GM20431 (cell line): Measurements from ENCODE around the gene STX12.
"Not testable (repeated sequence)": the region's sequence is repeated elsewhere in the genome, so short reads cannot be mapped to it uniquely, and the experiment has no call there.

ENCODE experiments used
- in situ Hi-C: fragments of 300-500 bp; cut with MseI, MboI; formaldehyde crosslinking; loops from one replicate; pipeline ENCODE4 v1.15.0; 2020; ENCODE audit warnings: low sequenced_read_pairs; ENCODE audit not compliant: unreplicated experiment

Gene STX12

DNA sequence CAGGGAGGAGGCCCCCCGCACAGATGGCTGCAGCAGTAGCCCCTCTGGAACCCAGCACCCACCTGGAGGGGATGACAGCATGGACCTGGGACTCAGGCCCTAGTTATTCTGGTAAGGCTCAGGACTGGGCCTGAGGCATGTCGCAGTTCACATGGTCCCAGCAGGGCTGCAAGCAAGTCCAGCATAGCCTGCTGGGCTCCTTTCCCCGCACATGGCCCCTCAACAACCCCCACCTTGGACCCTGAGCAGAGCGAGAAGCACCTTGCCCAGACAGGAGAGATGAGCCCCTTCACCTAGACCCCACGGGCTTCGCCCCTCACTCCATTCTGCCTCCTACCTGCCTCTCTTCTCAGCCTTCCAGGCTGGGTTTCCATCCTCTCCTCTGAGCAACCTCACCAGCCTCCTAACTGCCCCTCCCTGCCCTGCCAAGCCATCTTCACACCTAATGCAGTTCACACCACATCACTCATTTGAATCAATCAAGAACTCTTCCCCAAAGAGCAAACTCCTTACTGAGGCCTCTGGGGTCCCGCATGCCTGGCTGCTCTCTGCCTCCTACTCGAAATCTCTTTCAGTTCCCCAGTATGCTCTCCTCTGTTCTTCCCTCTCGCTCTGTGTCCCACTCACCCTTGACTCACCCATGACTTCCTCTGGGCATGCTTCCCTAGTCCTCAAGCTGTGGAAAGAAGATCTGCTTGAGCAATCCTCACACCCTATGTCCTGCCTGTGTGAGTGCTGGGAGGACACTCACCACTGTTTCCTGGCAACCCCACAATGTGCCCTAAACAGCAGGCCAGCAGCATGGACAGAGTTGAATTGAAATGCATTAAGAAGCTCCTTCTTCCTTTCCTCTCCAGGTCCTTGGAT, 89.9 kb downstream of the STX12 start:
- in situ Hi-C loops = no loop called here

- in situ Hi-C loops = no loop called here
Measured at GRCh38 chr1:27863538-27863915, 90.5 kb downstream of the STX12 start.

DNA sequence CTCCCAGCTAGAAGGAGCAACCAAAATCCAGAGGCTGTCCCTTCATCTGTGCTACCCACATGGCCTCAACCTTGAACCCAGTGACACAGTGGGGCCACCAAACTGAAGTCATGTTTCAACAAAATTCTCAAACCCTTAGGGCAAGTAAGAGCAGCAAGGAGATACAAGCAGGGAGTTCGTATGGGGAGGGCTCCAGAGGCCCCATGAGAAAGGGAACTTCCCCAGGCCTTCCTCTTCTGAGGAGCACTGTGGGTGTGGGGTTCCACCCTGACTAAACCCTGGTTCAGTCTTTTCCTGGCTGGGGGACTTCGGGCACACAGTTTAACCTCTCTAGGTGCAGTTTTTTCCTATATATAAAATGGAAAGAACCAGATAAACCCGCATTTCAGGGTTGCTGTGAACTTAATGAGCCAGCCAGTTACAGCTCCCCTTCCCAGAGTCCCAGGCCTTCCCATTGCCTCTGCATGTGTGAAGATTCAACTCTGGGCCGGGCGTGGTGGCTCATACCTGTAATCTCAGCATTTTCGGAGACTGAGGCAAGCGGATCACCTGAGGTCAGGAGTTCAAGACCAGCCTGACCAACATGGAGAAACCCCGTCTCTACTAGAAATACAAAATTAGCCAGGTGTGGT, 91.4 kb downstream of the STX12 start:
- in situ Hi-C loops = no loop called here

DNA sequence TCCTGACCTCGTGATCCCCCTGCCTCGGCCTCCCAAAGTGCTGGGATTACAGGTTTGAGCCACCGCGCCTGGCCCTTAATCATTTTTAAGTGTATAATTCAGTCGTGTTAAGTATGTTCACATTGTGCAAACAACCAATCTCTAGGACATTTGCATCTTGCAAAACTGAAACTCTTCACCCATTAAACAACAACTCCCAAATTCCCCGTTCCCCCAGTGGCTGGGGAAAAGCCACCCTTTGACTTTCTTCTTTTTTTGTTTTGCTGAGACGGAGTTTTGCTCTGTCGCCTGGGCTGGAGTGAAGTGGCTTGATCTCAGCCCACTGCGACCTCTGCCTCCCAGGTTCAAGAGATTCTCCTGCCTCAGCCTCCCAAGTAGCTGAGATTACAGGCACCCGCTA, 92.8 kb downstream of the STX12 start:
- in situ Hi-C loops = no loop called here

GRCh38 chr1:27868556-27868931, 95.5 kb downstream of the STX12 start:
- in situ Hi-C loops = no loop called here

DNA sequence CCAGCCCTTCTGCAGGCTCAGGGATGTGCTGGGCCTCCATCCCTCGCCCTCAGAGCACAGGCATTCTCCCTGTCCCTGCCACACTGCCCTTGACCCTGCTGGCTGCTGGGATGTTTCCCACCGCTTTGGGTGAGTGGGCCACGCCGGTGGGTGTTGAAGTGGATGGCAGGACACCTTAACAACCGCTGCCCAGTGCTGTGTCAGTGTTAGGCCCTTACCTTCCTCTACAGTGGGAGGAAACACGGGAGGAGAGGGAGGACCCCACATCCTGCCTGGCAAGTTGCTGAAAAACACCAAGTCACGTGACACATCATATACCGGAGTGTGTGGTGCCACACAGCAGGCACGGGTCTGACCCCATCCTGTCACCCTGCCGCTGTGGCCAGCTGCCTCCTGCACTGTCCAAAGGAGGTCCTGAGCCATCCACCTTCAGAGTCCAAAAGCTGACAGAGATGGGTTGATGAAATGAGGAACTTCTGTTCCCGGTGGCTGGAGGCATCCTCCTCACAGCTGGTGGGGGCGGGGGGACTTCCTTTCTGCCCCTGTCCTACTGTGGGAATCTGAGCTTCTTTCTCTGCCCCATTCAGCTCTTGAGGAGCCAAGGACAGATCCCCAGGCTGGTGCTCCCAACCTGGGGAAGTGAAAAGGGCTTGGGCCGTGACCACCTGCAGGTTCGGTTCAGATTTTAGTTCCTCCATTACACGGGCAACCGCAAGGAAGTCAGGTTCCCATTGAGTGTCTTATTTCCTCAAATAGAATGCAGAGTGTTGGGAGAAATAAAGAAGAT, 96.1 kb downstream of the STX12 start:
- in situ Hi-C loops = no loop called here

DNA sequence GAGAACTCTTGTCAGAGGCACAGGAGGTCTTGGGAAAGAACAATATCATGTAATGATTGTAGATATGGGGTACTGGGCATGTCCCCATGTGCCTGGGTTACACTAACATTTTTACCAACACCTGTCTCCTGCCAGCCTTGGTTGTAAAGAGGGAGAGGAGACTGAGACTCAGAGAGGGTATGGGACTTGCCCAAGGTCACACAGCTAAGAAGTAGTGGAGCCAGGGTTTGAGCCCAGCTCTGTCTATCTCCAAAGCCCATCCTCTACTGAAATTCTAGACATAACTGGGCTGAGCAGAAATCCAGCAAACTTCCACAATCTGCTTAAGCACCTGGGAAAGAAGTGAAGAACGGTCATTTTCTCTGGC, 96.7 kb downstream of the STX12 start:
- in situ Hi-C loops = no loop called here

- in situ Hi-C loops = not testable (repeated sequence)
Measured at GRCh38 chr1:27871076-27871475, 98.1 kb downstream of the STX12 start.

GRCh38 chr1:27872059-27872801, 99.2 kb downstream of the STX12 start, which contains the start of gene THEMIS2:
Gene THEMIS2, plus strand, starts transcription at chr1:27872544. Its CDS starts 28 bp downstream, at chr1:27872572.
- in situ Hi-C loops = no loop called here

DNA sequence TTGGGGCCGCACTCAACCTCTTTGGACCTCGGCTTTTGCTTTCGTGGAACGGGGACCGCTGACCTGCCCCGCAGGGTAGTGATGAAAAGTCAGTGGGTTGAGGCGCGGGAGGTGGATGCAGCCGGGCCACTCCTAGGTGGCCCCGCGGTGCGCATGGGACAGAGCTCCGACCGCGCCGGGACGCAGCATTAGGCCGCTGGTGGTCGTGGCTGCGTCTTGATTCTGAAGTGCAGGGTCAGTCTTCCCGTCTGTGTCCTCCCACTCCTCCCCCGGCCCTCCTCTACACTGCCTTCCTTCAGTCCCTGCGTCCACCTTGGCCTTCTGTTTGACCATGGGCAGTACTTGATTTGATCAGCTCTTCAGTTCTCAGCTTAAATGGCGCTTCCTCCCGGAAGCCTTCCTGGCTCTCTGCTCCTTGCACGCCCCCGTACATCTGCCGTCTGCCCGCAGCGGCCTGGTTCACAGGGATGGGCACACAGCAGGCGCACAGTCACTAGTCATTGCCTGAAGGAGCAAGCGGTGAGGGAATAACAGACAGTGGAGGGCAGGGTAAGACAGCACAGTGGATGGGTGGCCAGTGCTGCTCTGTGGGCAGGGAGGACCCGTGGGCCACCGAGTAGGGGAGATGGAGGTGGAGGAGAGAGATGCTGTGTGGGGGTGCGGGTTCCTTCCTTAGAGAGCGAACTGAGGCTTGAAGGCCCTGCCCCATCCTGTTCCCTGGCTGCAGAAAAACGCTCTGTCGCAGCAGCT, 100.0 kb downstream of the STX12 start:
- in situ Hi-C loops = no loop called here

GRCh38 chr1:27873671-27874384, 100.8 kb downstream of the STX12 start:
- in situ Hi-C loops = no loop called here
